DOHH2 (cell line): ENCODE data around the gene DUS3L.

Experiments
- CTCF ChIP-seq: fragments of 200-600 bp; sonication (generic); IDR thresholded peaks from one replicate; pipeline ENCODE4 v1.5.1; 2014; ENCODE audit warnings: antibody characterized with exemption, mild to moderate bottlenecking, low read depth, low read length; ENCODE audit not compliant: poor library complexity, severe bottlenecking
- EZH2phosphoT487 ChIP-seq: fragments of 200-600 bp; sonication (generic); IDR thresholded peaks from 2 replicates; pipeline ENCODE4 v1.6.1; 2017; ENCODE audit warnings: borderline replicate concordance, mild to moderate bottlenecking, antibody characterized with exemption, low read length, moderate library complexity, mixed read lengths

- TF ChIP-seq CTCF: peak; percentile 73
- TF ChIP-seq EZH2phosphoT487: peak; percentile 46; the same call in 1 of the 2 replicates
Measured at GRCh38 chr19:5805462-5806132, 14.6 kb upstream of the DUS3L start.
